ENCODE measurements around the gene MCM5.

MCM5 gene

GRCh38 chr22:35455529-35455928, 55.6 kb downstream of the MCM5 start:
- TF ChIP-seq REST (IDR thresholded peaks at IDR 0.05; ENCODE audit: low read depth): no peak
- TF ChIP-seq NFIC (IDR thresholded peaks at IDR 0.05): no peak
- TF ChIP-seq USF1 (IDR thresholded peaks at IDR 0.05): no peak
- TF ChIP-seq YY1 (IDR thresholded peaks at IDR 0.05; ENCODE audit: low read depth): no peak
- TF ChIP-seq EP300 (IDR thresholded peaks at IDR 0.05; ENCODE audit: borderline replicate concordance): no peak
- TF ChIP-seq TCF12 (IDR thresholded peaks at IDR 0.05; ENCODE audit: low read depth): no peak
- no peak for TF ChIP-seq EGR1 (IDR thresholded peaks at IDR 0.05)
- no peak for TF ChIP-seq RAD21 (IDR thresholded peaks at IDR 0.05; ENCODE audit: low read depth)

- no peak for TF ChIP-seq TCF12 (IDR thresholded peaks at IDR 0.05; ENCODE audit: low read depth)
- no peak for TF ChIP-seq ZBTB7A (IDR thresholded peaks at IDR 0.05; ENCODE audit: low read depth)
- no peak for TF ChIP-seq TAF1 (IDR thresholded peaks at IDR 0.05; ENCODE audit: low read depth)
- TF ChIP-seq, protein P1, sequence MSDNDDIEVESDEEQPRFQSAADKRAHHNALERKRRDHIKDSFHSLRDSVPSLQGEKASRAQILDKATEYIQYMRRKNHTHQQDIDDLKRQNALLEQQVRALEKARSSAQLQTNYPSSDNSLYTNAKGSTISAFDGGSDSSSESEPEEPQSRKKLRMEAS (IDR thresholded peaks at IDR 0.05): no peak
- TF ChIP-seq USF1 (IDR thresholded peaks at IDR 0.05): no peak
- TF ChIP-seq RAD21 (IDR thresholded peaks at IDR 0.05; ENCODE audit: low read depth): no peak
- TF ChIP-seq CREB1 (IDR thresholded peaks at IDR 0.05; ENCODE audit: low read depth): no peak
- no peak for TF ChIP-seq YY1 (IDR thresholded peaks at IDR 0.05; ENCODE audit: low read depth)
- TF ChIP-seq EGR1 (IDR thresholded peaks at IDR 0.05): no peak
- no peak for TF ChIP-seq FOXM1 (IDR thresholded peaks at IDR 0.05; ENCODE audit: borderline replicate concordance, low read depth)
- TF ChIP-seq CEBPB (IDR thresholded peaks at IDR 0.05): no peak
- no peak for TF ChIP-seq TEAD4 (IDR thresholded peaks at IDR 0.05)
- TF ChIP-seq EP300 (IDR thresholded peaks at IDR 0.05; ENCODE audit: borderline replicate concordance): no peak
- no peak for TF ChIP-seq REST (IDR thresholded peaks at IDR 0.05; ENCODE audit: low read depth)
- TF ChIP-seq NFIC (IDR thresholded peaks at IDR 0.05): no peak
These were observed 56.8 kb downstream of the MCM5 start for GRCh38 chr22:35456757-35457156.

- TF ChIP-seq TAF1 (IDR thresholded peaks at IDR 0.05; ENCODE audit: low read depth): no peak
- TF ChIP-seq ZBTB7A (IDR thresholded peaks at IDR 0.05; ENCODE audit: low read depth): no peak
- no peak for TF ChIP-seq NFIC (IDR thresholded peaks at IDR 0.05)
- TF ChIP-seq REST (IDR thresholded peaks at IDR 0.05; ENCODE audit: low read depth): no peak
- no peak for TF ChIP-seq YY1 (IDR thresholded peaks at IDR 0.05; ENCODE audit: low read depth)
- TF ChIP-seq CREB1 (IDR thresholded peaks at IDR 0.05; ENCODE audit: low read depth): no peak
- no peak for TF ChIP-seq EP300 (IDR thresholded peaks at IDR 0.05; ENCODE audit: borderline replicate concordance)
- TF ChIP-seq CEBPB (IDR thresholded peaks at IDR 0.05): no peak
These were observed 58.0 kb downstream of the MCM5 start for GRCh38 chr22:35457729-35458546.

- peak; percentile 11; the same call in 1 of the 2 replicates for TF ChIP-seq NFIC (IDR thresholded peaks at IDR 0.05)
- no peak for TF ChIP-seq TCF12 (IDR thresholded peaks at IDR 0.05; ENCODE audit: low read depth)
- no peak for TF ChIP-seq REST (IDR thresholded peaks at IDR 0.05; ENCODE audit: low read depth)
- no peak for TF ChIP-seq EGR1 (IDR thresholded peaks at IDR 0.05)
- no peak for TF ChIP-seq EP300 (IDR thresholded peaks at IDR 0.05; ENCODE audit: borderline replicate concordance)
These were observed 58.8 kb downstream of the MCM5 start for GRCh38 chr22:35458547-35459422.

Measured in Ishikawa (cell line).